B cell (primary cell): ENCODE measurements around the gene KIF26B.

Experiments used
- EZH2 ChIP-seq: IDR thresholded peaks from 2 replicates; pipeline ENCODE4 v1.6.1; 2012; ENCODE audit warnings: borderline replicate concordance, low read depth, mild to moderate bottlenecking, moderate library complexity, low read length; ENCODE audit not compliant: insufficient read depth, poor library complexity, severe bottlenecking
- TF ChIP-seq, protein P1 (sequence below): fragments of 200-600 bp; IDR thresholded peaks from one replicate; pipeline ENCODE4 v1.8.0; 2022; ENCODE audit warnings: antibody characterized with exemption, mild to moderate bottlenecking

DNA sequence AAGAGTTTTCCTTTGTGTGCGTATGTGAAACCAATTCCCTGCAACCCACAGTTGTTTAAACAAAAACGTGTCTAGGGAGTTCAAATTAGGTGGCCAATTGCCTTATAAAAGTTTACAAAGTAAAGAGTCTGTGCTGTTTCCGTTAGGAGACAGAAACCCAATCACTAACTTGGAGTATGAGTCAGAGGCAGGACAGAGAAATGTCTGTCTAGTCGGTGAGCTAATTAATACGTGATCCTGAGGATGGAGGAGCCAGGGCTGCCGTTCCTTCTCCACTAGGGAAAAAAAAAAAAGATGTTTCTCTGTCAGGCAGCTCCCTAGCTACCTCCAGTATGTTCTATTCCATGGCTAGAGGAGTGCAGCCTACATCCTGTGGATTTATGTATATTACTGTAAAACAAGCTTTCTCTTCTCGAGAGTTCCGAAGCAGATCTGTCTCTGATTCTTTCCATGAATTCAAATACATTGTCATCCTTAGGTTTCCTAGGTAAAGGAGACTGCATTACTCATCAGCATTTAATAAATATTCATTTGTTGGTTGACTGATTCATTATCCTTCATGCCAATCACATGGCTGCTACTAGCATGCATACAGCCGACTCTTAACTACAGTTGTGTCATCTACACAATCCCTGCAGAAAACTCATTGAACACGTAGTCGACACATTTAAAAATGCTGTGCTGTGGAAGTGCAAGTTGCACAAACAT, 430.6 kb downstream of the KIF26B start:
- TF ChIP-seq, protein P1, sequence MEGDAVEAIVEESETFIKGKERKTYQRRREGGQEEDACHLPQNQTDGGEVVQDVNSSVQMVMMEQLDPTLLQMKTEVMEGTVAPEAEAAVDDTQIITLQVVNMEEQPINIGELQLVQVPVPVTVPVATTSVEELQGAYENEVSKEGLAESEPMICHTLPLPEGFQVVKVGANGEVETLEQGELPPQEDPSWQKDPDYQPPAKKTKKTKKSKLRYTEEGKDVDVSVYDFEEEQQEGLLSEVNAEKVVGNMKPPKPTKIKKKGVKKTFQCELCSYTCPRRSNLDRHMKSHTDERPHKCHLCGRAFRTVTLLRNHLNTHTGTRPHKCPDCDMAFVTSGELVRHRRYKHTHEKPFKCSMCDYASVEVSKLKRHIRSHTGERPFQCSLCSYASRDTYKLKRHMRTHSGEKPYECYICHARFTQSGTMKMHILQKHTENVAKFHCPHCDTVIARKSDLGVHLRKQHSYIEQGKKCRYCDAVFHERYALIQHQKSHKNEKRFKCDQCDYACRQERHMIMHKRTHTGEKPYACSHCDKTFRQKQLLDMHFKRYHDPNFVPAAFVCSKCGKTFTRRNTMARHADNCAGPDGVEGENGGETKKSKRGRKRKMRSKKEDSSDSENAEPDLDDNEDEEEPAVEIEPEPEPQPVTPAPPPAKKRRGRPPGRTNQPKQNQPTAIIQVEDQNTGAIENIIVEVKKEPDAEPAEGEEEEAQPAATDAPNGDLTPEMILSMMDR = no peak
- TF ChIP-seq EZH2 = no peak
